Measurements from ENCODE around the gene SIGLEC8.
"Not testable (repeated sequence)": the region's sequence is repeated elsewhere in the genome, so short reads cannot be mapped to it uniquely, and the experiment has no call there.

The SIGLEC8 gene

GRCh38 chr19:51472607-51473006, 14.4 kb upstream of the SIGLEC8 start:
- DNase-seq: no peak

DNA sequence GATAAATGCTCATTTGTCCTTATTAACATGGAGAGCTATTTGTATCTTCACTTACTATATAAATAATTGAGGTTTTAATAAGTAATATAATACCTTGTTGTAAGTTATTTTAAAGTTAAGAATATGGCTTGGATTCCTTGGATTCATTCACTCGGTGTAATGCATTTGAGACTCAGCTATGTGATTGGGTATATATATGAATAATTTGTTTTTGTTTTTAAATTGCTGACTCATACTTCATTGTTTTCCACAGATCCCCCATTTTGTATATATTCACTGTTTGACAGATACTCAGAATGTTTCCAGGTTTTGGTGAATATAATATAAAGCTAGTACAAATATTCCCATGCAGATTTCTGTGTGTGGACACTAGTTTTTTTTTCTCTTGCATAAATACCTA, 13.3 kb upstream of the SIGLEC8 start:
- DNase-seq: no peak

DNA sequence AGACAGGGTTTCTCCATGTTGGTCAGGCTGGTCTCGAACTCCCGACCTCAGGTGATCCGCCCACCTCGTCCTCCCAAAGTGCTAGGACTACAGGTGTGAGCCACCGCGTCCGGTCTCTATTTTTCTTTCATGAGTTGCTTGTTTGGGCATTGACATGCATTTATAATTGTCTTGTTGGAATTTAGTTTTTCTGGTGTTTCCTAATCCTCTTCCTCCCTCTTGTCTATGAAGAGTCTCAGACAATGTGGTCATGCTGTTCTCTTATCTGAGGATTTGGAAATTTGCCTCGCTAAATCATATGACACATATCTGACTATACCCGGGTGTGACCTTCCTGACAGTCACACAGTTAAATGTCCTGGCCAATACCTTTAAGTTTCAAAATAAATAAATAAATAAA, 12.7 kb upstream of the SIGLEC8 start:
- DNase-seq: no peak

DNA sequence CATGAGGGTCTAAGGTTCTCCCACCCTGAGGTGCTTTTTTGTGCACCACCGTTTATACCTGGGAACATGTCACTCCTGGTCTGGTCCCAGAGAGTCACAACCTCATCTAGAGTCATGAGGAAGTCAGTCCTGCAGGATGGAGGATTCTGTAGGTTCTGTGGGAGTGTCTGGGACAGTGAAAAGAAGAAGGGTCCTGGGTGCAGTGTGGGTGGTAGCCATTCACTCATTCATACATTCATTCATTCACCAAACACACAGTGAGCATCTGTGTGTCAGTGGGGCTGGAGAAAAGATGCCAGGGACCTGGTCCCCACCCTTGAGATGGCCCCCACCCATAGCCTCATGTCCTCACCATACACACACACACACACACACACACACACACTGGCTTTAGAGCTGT, 11.4 kb upstream of the SIGLEC8 start:
- DNase-seq: no peak

DNA sequence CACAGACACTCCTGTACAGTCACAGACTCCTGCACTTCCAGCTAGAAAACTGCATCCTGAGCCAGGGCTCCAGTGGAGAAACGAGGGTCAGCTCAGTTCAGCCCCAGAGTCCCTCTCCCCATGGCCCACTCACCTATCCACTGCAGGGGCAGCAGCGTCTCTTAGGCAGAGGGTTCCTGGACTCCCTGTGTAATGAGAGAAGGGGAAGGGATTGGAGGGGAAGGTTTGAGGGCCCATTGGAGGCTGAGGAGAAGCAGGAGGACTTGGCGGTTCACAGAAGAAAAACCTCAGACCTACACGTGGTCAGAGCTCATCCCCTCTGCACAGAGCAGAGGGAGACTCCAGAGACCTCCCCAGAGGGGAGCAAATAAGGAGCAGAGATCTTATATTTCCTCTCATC, 10.9 kb upstream of the SIGLEC8 start:
- no peak for DNase-seq

DNA sequence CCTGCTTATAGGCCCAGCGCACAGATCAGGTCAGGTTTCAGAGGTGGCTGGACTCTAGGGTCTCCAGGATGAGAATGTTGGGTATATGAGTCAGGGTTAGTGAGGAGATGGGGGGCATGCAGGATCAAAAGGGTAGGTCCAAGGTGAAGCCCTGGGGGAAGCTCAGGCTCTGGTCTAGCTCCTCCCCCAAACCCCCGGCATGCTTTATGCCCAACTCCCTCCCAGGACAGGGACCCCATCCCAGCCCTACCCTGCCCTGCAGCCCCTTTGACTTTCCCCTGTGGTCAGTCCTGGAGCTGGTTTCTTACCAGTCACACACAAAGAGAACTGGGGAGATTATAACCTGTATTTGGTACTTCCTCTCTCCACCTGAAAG, 10.3 kb upstream of the SIGLEC8 start:
- no peak for DNase-seq

- DNase-seq: no peak
Observed at GRCh38 chr19:51467864-51468544, 9.8 kb upstream of the SIGLEC8 start.

- no peak for DNase-seq
Observed at GRCh38 chr19:51466723-51467122, 8.5 kb upstream of the SIGLEC8 start.

- not testable (repeated sequence) for DNase-seq
Observed at GRCh38 chr19:51463976-51464581, 5.8 kb upstream of the SIGLEC8 start.

DNA sequence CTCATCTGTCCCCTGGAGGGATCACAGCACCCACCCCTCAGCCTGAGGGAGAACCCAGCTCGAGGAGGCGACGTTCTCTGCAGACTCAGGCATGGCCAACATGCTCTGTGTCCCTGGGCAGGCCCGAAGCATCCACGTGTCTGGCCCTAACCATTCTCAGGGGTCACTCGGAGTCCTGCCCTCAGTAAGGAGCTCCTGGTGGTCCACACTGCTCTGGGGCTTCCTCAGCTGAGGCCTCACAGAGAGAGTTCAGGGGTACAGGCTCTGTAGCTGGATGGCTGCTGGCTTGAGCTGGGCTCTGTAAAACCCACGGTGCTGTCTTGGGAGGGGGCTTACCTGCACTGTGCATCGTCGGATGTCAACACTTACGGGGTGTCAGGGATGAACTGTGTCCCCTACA, 4.4 kb upstream of the SIGLEC8 start:
- no peak for DNase-seq

DNA sequence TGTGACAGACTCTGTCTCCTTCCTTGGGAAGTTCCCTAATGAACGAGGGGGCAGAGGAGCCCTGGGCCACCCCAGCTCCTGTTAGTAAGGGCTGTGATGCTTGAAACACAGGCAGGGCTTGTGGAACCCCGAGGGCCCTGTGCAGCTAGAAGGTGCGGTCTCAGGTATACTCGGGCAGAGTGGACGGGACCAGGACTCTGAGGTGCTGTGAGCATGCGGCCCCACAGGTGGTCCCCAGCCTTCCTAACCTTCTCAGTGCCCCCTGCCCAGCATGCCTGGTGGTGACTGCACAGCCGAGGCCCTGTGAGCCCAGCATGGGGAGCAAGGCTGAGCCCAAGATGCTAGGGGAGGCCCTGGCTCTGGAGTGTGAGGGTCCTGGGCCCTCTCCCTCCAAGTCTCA, 4.0 kb upstream of the SIGLEC8 start:
- no peak for DNase-seq

DNA sequence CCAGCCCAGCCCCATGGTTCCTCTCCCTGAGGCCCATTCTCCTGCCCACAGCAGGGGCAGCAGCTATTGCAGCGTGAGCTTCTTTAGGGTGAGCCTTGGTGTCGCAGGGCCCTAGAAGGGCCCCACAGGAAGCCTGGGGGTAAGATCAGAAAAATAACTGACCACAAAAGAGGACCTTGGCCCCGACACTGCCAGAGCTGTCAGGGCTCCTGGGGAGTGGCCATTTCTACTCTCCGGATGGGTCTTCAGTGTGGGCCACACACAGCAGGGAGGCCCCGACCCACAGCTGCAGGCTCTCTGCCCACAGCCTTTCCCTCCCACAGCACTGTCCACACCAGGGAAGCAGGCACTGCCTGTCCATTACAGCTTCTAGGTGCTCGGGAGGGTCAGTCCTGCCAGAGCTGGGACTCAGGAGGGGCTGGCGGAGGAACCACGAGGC, 3.5 kb upstream of the SIGLEC8 start:
- no peak for DNase-seq

DNA sequence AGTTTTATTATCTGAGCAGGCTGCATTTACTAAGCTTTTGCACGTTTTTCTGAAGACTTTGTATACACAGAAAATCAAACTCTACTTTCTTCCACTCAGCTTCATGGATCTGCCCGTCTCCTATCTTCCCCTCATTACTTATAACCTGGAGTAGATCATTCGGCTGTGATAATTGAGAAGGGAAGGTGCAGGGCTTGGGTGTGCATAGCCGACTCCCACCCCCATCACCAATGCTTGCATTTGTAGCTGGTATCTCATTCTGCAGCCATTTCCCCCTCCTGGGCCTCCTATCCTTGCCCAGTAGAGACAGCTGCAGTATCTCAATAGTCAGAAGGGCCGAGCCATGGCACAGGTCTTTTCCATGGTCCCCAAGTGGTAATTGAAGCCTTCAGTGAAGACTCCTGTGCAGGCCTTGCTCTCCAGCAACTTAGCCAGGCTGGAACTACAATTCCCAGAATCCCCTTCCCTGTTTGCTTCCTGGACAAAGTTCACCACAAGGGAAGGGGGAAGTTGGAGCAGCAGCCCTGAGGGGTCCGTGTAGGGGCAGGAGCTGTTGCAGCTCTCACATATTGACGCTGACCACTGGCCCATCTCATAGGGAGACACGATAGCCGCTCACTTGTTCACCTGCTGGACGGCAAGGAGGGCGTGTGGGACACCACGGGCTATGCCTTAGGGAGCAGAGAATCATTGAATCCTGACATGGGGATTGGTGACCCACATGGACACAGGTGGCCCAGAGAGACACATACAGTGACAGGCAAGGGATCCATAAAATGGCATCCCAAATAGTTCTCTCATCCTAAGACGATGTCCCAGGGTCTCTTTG, 2.1 kb upstream of the SIGLEC8 start:
- no peak for DNase-seq

DNA sequence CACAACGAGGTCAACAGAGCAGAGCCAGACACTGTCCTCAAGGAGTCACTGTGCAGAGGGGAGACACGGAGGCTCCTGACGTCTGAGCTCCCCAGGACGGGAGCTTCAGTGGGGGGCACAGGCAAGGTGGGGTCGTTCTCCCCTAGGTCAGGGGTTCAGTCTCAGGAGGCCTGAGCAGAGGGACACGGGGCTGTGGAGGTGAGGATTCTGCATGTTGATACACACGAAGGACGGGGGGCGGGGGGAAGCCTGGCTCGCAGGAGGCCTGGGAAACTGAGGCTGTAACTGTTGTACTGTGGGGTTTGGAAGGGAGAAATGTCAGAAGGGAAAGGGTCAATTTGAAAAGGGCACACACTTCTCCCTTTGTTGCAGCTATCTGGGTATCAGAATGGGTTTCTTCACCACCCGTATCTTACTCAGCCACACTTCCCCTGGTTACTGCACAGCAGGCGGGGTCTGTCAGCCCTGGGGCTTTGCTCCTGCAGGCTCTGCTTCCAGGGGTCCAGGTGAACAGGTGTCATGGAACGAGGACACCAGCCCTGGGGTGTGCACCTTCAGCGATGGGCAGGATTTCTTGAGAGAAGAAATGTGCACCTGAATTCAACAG, 748 bp upstream of the SIGLEC8 start:
- no peak for DNase-seq

GRCh38 chr19:51457351-51458013, 772 bp downstream of the SIGLEC8 start:
- DNase-seq: no peak

DNA sequence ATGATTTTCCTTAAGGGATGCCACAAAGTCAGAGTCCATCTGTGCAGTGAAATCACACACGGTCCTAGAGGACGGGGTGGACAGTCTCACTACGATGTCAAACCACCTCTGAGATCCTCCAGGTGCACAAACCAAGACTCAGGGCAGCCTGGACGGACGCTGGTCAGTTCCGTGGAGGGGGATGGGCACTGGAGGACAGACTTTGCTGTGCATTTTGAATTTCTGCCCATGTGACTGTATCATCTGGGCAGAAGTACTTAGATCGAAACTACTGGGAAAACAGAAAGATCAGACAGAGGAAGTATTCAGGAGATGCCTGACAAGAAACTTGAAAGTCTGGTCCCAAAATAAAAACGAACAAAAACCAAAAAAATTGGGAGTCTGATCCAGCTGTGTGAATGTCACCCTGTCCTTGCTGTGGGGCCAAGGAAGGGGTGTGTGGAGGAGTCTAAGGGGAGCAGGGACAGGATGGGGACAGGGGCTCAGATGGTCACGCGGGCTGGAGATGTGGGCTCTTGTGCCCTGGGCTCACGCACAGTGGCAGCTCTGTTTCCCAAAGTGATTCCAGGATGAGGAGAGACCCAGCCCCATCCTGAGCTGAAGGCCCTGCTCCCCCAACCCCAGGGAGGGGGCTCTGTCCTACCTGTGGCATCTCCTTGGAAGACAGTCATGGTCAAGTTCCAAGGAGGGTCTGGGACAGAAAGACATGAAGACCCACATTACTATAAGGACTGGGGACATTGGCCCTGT, 1.5 kb downstream of the SIGLEC8 start:
- no peak for DNase-seq

DNA sequence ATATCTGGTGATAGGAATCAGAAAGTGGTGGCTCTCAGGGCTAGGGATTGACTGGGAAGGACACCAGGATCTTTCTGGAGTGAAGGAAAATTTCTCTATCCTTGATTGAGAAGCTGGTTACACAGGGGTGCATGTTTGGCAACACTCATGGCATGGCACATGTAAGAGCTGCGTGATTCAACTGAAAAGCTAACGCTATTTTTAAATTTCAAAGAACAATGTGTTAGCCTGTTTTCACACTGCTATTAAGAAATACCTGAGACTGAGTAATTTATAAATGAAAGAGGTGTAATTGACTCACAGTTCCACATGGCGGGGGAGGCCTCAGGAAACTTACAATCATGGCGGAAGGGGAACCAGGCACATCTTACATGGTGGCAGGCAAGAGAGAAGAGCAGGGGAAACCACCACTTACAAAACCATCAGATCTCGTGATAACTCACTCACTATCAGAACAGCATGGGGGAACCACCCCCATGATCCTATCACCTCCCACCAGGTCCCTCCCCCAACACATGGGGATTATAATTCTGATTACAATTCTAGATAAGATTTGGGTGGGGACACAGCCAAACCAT, 7.4 kb downstream of the SIGLEC8 start:
- no peak for DNase-seq

GRCh38 chr19:51448411-51449016, 9.7 kb downstream of the SIGLEC8 start:
- DNase-seq: peak; percentile 33

DNA sequence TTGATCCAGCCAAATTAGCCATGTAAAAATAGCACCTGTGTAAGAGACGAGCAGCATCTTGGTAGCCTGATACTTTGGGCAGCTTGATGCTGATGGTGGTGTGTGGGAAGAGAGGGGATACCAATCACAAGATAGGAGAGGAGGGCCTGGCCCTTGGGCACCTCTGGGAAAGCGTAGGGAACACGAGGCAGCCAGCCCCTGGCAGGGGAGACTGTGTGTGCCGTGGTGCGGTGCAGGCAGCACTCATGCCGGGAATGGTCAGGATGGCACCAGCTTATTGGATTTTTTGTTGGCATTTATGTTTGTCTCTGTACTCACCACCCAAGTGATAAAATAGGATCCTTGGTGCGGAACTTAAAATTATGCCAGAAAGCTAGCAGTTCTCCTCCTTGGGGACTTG, 10.2 kb downstream of the SIGLEC8 start:
- no peak for DNase-seq

- DNase-seq: not testable (repeated sequence)
Observed at GRCh38 chr19:51447510-51447909, 10.7 kb downstream of the SIGLEC8 start.
